ENCODE measurements around the gene SLC29A1.

SLC29A1 gene

DNA sequence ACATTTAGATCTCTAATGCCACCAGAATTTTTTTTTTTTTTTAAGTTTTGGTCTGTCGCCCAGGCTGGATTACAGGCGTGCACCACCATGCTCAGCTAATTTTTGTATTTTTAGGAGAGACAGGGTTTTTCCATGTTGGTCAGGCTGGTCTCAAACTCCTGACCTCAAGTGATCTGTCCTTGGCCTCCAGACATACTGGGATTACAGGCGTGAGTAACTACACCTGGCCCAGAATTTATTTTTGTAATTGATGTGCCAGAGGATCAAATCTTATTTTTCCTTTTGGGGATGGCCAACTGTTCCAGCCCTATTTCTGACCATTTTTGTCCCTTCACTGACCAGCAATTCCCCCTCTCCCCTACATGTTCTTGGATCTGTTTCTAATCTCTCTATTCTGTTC lies 24.7 kb upstream of the SLC29A1 start:
- Histone ChIP-seq H3K9ac (no peak overlapping the region), H3K4me2 (no peak overlapping the region), H2AFZ (ENCODE audit: low read depth) (no peak overlapping the region), H3K27ac (no peak overlapping the region), H3K79me2 (ENCODE audit: insufficient read depth, low read depth) (no peaks in the 10 kb centered on the region), H4K20me1 (ENCODE audit: insufficient read depth) (no peaks in the 10 kb centered on the region), H3K4me3 (IDR thresholded peaks at IDR 0.05; ENCODE audit: insufficient read depth, low read depth, low read length) (no peak overlapping the region), H3K36me3 (ENCODE audit: insufficient read depth) (no peaks in the 10 kb centered on the region), H3K27me3 (ENCODE audit: insufficient read depth, low read depth) (no peaks in the 10 kb centered on the region), H3K4me1 (ENCODE audit: low read depth, poor library complexity, severe bottlenecking) (no peaks in the 10 kb centered on the region)
- TF ChIP-seq, protein P1, sequence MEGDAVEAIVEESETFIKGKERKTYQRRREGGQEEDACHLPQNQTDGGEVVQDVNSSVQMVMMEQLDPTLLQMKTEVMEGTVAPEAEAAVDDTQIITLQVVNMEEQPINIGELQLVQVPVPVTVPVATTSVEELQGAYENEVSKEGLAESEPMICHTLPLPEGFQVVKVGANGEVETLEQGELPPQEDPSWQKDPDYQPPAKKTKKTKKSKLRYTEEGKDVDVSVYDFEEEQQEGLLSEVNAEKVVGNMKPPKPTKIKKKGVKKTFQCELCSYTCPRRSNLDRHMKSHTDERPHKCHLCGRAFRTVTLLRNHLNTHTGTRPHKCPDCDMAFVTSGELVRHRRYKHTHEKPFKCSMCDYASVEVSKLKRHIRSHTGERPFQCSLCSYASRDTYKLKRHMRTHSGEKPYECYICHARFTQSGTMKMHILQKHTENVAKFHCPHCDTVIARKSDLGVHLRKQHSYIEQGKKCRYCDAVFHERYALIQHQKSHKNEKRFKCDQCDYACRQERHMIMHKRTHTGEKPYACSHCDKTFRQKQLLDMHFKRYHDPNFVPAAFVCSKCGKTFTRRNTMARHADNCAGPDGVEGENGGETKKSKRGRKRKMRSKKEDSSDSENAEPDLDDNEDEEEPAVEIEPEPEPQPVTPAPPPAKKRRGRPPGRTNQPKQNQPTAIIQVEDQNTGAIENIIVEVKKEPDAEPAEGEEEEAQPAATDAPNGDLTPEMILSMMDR (conservative IDR thresholded peaks at IDR 0.05; ENCODE audit: low read depth, low read length), result no peak

DNA sequence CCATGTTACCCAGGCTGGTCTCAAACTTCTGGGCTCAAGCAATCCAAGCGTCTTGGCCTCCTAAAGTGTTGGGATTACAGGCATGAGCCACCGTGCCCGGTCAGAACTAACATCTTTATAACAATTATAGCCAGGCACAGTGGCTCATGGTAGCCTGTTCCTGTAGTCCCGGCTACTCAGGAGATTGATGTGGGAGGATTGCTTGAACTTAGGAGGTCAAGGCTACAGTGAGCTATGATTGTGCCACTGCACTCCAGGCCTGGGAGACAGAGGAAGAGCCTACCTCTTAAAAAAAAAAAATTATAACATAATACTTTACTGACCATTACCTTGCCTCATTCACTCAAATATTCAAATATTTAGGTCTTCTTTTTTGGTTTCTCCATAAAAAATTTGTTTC lies 23.5 kb upstream of the SLC29A1 start:
- TF ChIP-seq, protein P1 (conservative IDR thresholded peaks at IDR 0.05; ENCODE audit: low read depth, low read length), result no peak
- Histone ChIP-seq H3K9ac (no peak overlapping the region), H3K27me3 (ENCODE audit: insufficient read depth, low read depth) (no peaks in the 10 kb centered on the region), H3K4me1 (ENCODE audit: low read depth, poor library complexity, severe bottlenecking) (no peaks in the 10 kb centered on the region), H3K79me2 (ENCODE audit: insufficient read depth, low read depth) (no peaks in the 10 kb centered on the region), H2AFZ (ENCODE audit: low read depth) (no peak overlapping the region), H3K4me3 (IDR thresholded peaks at IDR 0.05; ENCODE audit: insufficient read depth, low read depth, low read length) (no peak overlapping the region), H3K4me2 (no peak overlapping the region), H3K27ac (no peak overlapping the region), H4K20me1 (ENCODE audit: insufficient read depth) (no peaks in the 10 kb centered on the region), H3K36me3 (ENCODE audit: insufficient read depth) (no peaks in the 10 kb centered on the region)

DNA sequence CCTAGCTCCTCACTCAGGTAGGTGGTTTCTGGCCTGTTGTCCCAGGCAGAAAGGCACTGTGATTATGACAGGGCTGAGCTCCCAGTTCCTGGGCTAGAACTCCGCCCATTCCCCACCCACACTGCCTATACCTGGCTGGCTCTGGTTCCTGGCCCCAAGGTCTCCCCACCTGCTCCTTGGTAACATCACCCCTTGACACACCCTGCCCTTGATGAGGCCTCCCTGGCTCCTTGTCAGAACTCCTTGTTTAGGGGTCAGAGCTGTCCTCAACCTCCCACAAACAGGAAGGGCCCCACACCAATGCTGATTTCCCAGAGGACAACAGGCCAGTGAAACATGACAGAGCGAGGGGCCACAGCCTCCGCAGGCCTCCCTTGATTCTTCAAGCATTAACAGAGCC lies 22.2 kb upstream of the SLC29A1 start:
- H3K9ac ChIP-seq, result no peak overlapping the region
- no peaks in the 10 kb centered on the region for H3K36me3 ChIP-seq (ENCODE audit: insufficient read depth)
- no peaks in the 10 kb centered on the region for H3K79me2 ChIP-seq (ENCODE audit: insufficient read depth, low read depth)
- no peak overlapping the region for H3K4me3 ChIP-seq (IDR thresholded peaks at IDR 0.05; ENCODE audit: insufficient read depth, low read depth, low read length)
- H4K20me1 ChIP-seq (ENCODE audit: insufficient read depth), result no peaks in the 10 kb centered on the region
- no peaks in the 10 kb centered on the region for H3K4me1 ChIP-seq (ENCODE audit: low read depth, poor library complexity, severe bottlenecking)
- TF ChIP-seq, protein P1 (conservative IDR thresholded peaks at IDR 0.05; ENCODE audit: low read depth, low read length), result no peak
- no peak overlapping the region for H2AFZ ChIP-seq (ENCODE audit: low read depth)
- no peak overlapping the region for H3K27ac ChIP-seq
- H3K27me3 ChIP-seq (ENCODE audit: insufficient read depth, low read depth), result no peaks in the 10 kb centered on the region
- H3K4me2 ChIP-seq, result no peak overlapping the region

DNA sequence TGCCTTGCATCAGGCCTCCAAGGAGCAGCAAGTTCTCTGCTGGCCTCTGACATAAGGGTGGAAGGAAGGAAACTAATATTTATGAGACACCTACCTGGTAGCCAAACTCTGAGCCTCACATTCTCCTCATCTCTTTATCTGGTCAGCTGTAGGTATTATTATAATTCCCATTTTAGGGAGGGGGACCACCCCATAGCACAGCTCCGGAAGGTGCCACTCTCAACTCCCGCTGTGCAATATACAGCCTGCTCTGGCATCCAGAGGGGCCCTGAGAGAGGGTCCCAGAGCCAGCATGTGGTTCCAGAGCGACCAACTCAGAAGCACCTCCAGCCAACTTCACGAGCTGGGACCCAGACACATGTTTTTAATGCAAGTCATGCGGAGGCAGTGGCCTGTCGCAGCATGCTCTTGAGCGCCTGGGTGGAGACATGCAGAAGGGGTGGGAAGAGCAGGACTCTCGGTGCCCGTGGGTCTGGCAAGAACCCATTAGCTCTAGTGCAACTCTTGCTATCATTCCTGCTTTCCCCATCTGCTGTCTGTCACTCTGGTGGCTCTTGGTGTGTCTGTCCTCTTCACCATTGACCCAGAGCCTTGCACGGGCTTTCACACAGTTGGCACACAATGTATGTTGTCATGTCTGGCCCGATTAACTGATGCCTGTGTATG lies 21.6 kb upstream of the SLC29A1 start:
- TF ChIP-seq, protein P1 (conservative IDR thresholded peaks at IDR 0.05; ENCODE audit: low read depth, low read length), result no peak
- no peaks in the 10 kb centered on the region for H3K4me1 ChIP-seq (ENCODE audit: low read depth, poor library complexity, severe bottlenecking)
- no peak overlapping the region for H3K4me3 ChIP-seq (IDR thresholded peaks at IDR 0.05; ENCODE audit: insufficient read depth, low read depth, low read length)
- no peaks in the 10 kb centered on the region for H3K27me3 ChIP-seq (ENCODE audit: insufficient read depth, low read depth)
- no peaks in the 10 kb centered on the region for H3K36me3 ChIP-seq (ENCODE audit: insufficient read depth)
- no peak overlapping the region for H3K9ac ChIP-seq
- H3K4me2 ChIP-seq, result no peak overlapping the region
- no peak overlapping the region for H3K27ac ChIP-seq
- no peak overlapping the region for H2AFZ ChIP-seq (ENCODE audit: low read depth)
- H3K79me2 ChIP-seq (ENCODE audit: insufficient read depth, low read depth), result no peaks in the 10 kb centered on the region
- H4K20me1 ChIP-seq (ENCODE audit: insufficient read depth), result no peaks in the 10 kb centered on the region

All from KMS-11 (cell line).